BLaER1 (cell line): ENCODE data around the gene BBS2.

ENCODE experiments used
- H3K27ac ChIP-seq: shearing (Covaris generic); formaldehyde crosslinking; 2 replicates; pipeline ENCODE4 v1.8.1; 2022
- H3K27me3 ChIP-seq: shearing (Covaris generic); formaldehyde crosslinking; 2 replicates; pipeline ENCODE4 v1.8.1; 2022
- H3K36me3 ChIP-seq: shearing (Covaris generic); formaldehyde crosslinking; 2 replicates; pipeline ENCODE4 v1.8.1; 2022
- H3K4me1 ChIP-seq: shearing (Covaris generic); formaldehyde crosslinking; 2 replicates; pipeline ENCODE4 v1.8.1; 2022
- H3K4me2 ChIP-seq: shearing (Covaris generic); formaldehyde crosslinking; 2 replicates; pipeline ENCODE4 v1.8.1; 2022
- H3K4me3 ChIP-seq: shearing (Covaris generic); formaldehyde crosslinking; 2 replicates; pipeline ENCODE4 v1.8.1; 2022
- H3K9ac ChIP-seq: shearing (Covaris generic); formaldehyde crosslinking; 2 replicates; pipeline ENCODE4 v1.8.1; 2022
- H3K9me3 ChIP-seq: shearing (Covaris generic); formaldehyde crosslinking; 2 replicates; pipeline ENCODE4 v1.8.1; 2022
- H4K20me1 ChIP-seq: shearing (Covaris generic); formaldehyde crosslinking; 2 replicates; pipeline ENCODE4 v1.8.1; 2022
- Cebpa-rat ChIP-seq: shearing (Covaris generic); IDR thresholded peaks from 2 replicates; pipeline ENCODE4 v1.8.1; 2022

The BBS2 gene

GRCh38 chr16:56479469-56479868 lies 40.4 kb downstream of the BBS2 start:
- Histone ChIP-seq H3K4me1 (no peaks in the 10 kb centered on the region), H3K36me3 (peaks cover 74% of the 10 kb centered on the region), H3K9me3 (no peaks in the 10 kb centered on the region)

DNA sequence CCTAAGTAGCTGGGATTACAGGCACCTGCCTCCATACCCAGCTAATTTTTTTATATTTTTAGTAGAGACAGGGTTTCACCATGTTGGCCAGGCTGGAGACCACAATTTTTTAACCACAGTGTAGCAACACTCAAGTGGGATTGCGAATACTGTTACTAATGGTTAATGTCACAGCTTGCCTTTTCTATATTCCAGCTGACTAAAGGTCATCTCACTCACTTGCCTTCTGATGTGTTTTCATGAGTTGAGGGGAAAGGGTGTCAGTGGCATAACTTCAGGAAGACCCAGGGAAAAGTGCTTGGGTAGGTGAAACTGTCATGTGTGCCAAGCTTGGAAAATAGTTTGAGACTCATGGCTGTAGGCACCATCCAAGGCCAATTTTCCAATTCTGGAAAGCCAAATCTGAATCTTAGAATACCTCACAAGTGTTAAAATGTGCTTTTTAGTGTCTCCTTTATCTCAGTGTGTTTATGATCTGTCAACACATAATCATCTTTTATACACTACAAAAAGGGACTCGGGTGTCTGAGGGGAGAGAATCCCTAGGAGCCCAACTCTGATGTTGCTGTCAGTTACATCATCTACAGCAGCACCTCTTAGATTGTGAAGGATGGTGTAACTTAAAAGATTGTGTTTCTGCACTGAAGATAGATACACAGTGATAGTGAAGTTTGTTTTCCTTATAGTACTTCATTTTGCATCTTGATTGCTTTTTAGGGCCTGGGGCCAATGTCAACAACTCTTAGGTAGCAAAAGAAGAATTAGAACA lies 41.4 kb downstream of the BBS2 start:
- no peaks in the 10 kb centered on the region for H4K20me1 ChIP-seq
- H3K4me1 ChIP-seq: no peaks in the 10 kb centered on the region
- no peak overlapping the region for H3K27ac ChIP-seq
- no peaks in the 10 kb centered on the region for H3K9me3 ChIP-seq
- H3K4me3 ChIP-seq: no peak overlapping the region
- H3K27me3 ChIP-seq: no peaks in the 10 kb centered on the region
- peaks cover 75% of the 10 kb centered on the region for H3K36me3 ChIP-seq
- H3K9ac ChIP-seq: no peak overlapping the region
- H3K4me2 ChIP-seq: no peak overlapping the region
- no peak for TF ChIP-seq Cebpa-rat

More at GRCh38 chr16:56479469-56479868, 40.4 kb downstream of the BBS2 start:
- no peaks in the 10 kb centered on the region for H3K27me3 ChIP-seq
- no peak overlapping the region for H3K4me3 ChIP-seq
- TF ChIP-seq Cebpa-rat: no peak
- H3K4me2 ChIP-seq: no peak overlapping the region
- H3K27ac ChIP-seq: no peak overlapping the region
- no peak overlapping the region for H3K9ac ChIP-seq
- H4K20me1 ChIP-seq: no peaks in the 10 kb centered on the region

DNA sequence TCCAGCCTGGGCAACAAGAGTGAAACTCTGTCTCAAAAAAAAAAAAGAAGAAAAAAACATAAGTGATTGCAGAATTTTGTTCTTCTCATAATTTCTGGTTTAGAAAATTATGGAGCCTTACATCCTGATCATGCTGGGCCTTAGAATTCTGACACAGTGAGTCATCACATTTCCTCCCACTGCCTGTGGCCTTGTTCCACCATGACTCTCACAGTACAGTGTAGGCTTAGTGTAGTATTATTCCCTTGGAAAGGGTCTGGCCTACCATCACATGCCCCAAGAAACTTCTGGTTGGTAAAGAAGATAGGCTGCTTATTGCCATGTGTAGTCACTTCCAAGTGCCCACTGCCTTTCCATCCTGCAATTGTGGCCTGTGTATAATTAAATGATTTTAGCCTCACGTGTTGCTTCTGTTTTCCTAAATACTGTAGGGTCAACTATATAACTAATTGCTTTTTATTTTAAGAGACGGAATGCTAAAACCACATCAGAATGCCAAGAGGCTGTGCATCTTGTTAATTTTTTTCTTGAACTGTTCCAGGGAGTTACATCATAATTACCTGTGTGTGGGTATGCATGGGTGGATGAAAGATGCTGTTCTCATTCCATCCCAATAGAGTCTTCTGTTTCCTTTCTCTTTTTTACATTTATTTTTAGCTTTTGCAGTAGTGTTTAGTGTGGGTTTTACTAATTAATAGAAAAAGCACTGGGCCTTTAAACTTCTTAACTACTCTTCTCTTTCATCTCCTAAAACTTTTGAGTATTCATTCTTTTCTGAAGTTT lies 42.5 kb downstream of the BBS2 start:
- H3K9ac ChIP-seq: no peak overlapping the region
- no peaks in the 10 kb centered on the region for H3K9me3 ChIP-seq
- no peaks in the 10 kb centered on the region for H3K4me1 ChIP-seq
- peaks cover 87% of the 10 kb centered on the region for H3K36me3 ChIP-seq
- H3K27ac ChIP-seq: no peak overlapping the region
- no peak overlapping the region for H3K4me2 ChIP-seq
- no peak overlapping the region for H3K4me3 ChIP-seq
- no peaks in the 10 kb centered on the region for H3K27me3 ChIP-seq
- H4K20me1 ChIP-seq: no peaks in the 10 kb centered on the region
- TF ChIP-seq Cebpa-rat: no peak

DNA sequence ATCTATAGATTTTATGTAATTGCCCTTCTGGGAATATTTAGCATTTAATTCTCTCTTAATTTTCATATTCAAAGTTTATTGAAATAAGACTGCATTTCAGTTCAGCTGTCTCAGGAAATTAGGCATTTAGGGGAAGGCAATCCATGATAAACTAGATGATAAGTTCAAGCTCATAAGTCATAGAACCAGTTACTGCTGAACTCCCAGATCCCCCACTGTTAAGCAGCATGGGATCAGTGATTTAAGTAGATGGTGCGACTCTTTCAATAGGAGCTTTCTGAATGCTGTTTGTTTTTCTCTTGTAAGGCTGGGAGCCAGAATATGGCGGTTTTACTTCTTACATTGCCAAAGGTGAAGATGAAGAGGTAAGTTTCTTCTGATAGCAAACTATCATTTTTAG lies 44.6 kb downstream of the BBS2 start:
- Histone ChIP-seq H3K4me3 (no peak overlapping the region), H4K20me1 (no peaks in the 10 kb centered on the region), H3K9me3 (no peaks in the 10 kb centered on the region), H3K4me2 (no peak overlapping the region), H3K27ac (no peak overlapping the region), H3K36me3 (peaks cover 97% of the 10 kb centered on the region), H3K27me3 (no peaks in the 10 kb centered on the region), H3K4me1 (no peaks in the 10 kb centered on the region), H3K9ac (no peak overlapping the region)
- TF ChIP-seq Cebpa-rat: no peak

DNA sequence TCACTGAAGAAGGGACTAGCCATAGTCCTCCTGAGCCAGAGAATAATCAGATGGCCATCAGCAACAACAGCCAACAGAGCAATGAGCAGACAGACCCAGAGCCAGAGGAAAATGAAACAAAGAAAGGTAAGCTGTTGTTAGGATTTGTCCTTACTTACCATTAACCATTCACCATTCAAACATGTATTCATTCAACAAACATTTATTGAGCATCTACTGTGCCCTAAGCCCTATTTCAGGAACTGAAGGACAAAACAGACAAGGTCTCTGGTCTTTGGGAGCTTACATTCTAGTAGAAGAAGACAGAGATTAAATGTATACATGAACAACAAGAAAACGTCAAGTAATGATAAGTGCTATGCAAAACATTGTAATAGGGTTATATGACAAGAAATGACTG lies 49.2 kb downstream of the BBS2 start:
- Histone ChIP-seq H3K4me2 (no peak overlapping the region), H3K4me1 (no peaks in the 10 kb centered on the region), H3K4me3 (no peak overlapping the region), H3K27me3 (no peaks in the 10 kb centered on the region), H4K20me1 (no peaks in the 10 kb centered on the region), H3K36me3 (peaks cover 98% of the 10 kb centered on the region), H3K9me3 (no peaks in the 10 kb centered on the region), H3K27ac (no peak overlapping the region), H3K9ac (no peak overlapping the region)
- TF ChIP-seq Cebpa-rat: no peak

DNA sequence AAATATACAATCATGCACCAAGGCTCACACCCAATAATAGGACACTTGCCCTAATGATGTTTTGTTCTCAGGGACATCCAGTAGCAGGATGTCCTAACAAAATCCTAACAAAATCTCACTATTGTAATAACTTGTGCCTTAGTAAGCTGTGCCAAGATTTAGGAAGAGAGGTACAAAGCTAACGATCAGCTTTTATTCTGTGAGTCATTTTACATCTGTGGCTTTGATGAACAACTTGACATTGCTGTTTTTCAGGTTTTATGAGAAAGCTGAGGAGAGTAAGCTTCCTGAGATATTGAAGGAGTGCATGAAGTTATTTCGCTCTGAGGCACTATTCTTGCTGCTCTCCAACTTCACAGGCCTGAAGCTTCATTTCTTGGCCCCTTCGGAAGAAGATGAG lies 49.6 kb downstream of the BBS2 start:
- H3K4me1 ChIP-seq: no peaks in the 10 kb centered on the region
- H3K36me3 ChIP-seq: peaks cover 98% of the 10 kb centered on the region
- no peak overlapping the region for H3K4me2 ChIP-seq
- no peak overlapping the region for H3K27ac ChIP-seq
- no peaks in the 10 kb centered on the region for H3K9me3 ChIP-seq
- TF ChIP-seq Cebpa-rat: no peak
- no peak overlapping the region for H3K9ac ChIP-seq
- H3K27me3 ChIP-seq: no peaks in the 10 kb centered on the region
- H3K4me3 ChIP-seq: no peak overlapping the region
- no peaks in the 10 kb centered on the region for H4K20me1 ChIP-seq

DNA sequence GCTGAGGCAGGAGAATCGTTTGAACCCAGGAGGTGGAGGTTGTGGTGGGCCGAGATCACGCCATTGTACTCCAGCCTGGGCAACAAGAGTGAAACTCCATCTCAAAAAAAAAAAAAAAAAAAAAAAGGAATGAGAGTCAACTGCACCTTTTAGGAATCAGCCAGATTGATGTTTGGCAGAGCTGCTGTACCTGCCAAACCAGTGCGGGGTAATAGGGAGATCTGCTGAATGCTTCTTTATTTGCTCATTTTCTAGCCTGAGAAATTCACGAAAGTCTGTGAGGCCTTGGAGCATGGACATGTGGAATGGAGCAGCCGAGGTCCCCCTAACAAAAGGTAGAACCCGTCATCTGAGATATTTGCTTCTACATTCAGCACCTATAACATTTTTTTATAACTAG lies 50.1 kb downstream of the BBS2 start:
- H3K4me3 ChIP-seq: no peak overlapping the region
- H3K9ac ChIP-seq: no peak overlapping the region
- no peak overlapping the region for H3K27ac ChIP-seq
- TF ChIP-seq Cebpa-rat: no peak
- no peaks in the 10 kb centered on the region for H3K9me3 ChIP-seq
- H3K36me3 ChIP-seq: peaks cover 98% of the 10 kb centered on the region
- no peaks in the 10 kb centered on the region for H3K4me1 ChIP-seq
- H3K27me3 ChIP-seq: no peaks in the 10 kb centered on the region
- no peak overlapping the region for H3K4me2 ChIP-seq
- no peaks in the 10 kb centered on the region for H4K20me1 ChIP-seq

GRCh38 chr16:56468800-56469199 lies 51.0 kb downstream of the BBS2 start:
- Histone ChIP-seq H3K4me3 (no peak overlapping the region), H3K4me2 (no peak overlapping the region), H4K20me1 (no peaks in the 10 kb centered on the region), H3K27me3 (no peaks in the 10 kb centered on the region), H3K36me3 (peaks cover 99% of the 10 kb centered on the region), H3K9ac (no peak overlapping the region), H3K9me3 (no peaks in the 10 kb centered on the region), H3K27ac (no peak overlapping the region), H3K4me1 (no peaks in the 10 kb centered on the region)
- no peak for TF ChIP-seq Cebpa-rat

DNA sequence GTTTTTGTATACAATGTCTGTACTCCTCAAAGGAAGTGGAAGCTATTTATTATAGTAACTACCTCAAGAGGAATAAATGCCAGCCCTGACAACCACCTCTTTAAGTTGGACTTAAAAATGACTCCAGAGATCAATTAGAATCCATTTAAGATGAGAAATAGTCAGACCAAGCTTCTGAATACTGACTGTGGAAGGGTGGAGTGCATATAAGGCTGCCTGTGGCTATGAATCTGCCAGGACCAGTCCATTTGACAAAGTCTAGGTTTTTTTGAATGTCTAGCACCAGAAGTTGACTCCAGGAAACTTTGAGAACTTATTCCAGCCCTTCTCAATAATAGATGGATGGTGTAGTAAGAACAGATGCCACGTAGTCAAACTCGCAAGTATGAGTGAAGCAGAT lies 53.5 kb downstream of the BBS2 start:
- Histone ChIP-seq H4K20me1 (no peaks in the 10 kb centered on the region), H3K4me1 (no peaks in the 10 kb centered on the region), H3K27ac (no peak overlapping the region), H3K4me2 (no peak overlapping the region), H3K9me3 (no peaks in the 10 kb centered on the region), H3K9ac (no peak overlapping the region), H3K36me3 (peaks cover 99% of the 10 kb centered on the region), H3K27me3 (no peaks in the 10 kb centered on the region), H3K4me3 (no peak overlapping the region)
- TF ChIP-seq Cebpa-rat: no peak

DNA sequence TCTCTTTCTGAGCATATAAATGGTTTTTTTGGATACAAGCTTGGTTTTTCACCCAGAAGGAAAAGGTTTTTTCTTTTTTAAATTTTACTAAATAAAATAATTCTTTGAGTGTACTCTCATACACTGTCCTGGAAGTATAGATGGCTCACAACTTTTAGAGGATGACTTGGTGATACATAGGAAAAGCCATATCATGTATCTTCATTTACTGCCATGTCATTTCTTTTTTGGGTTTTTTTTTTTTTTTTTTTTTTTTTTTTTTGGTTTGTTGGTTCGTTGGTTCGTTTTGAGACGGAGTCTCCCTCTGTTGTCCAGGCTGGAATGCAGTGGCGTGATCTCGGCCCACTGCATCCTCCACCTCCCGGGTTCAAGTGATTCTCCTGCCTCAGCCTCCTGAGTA lies 56.7 kb downstream of the BBS2 start:
- Histone ChIP-seq H4K20me1 (no peaks in the 10 kb centered on the region), H3K36me3 (peaks cover 94% of the 10 kb centered on the region), H3K4me3 (no peak overlapping the region)

More for the DNA sequence above, 56.7 kb downstream of the BBS2 start:
- no peak overlapping the region for H3K4me2 ChIP-seq
- H3K9ac ChIP-seq: no peak overlapping the region
- H3K27me3 ChIP-seq: no peaks in the 10 kb centered on the region
- no peak for TF ChIP-seq Cebpa-rat
- H3K9me3 ChIP-seq: no peaks in the 10 kb centered on the region
- no peak overlapping the region for H3K27ac ChIP-seq
- no peaks in the 10 kb centered on the region for H3K4me1 ChIP-seq
